GM12873 (cell line): Measurements from ENCODE around the gene TBC1D16.

Experiments used
- TF ChIP-seq, protein P1 (sequence below): IDR thresholded peaks from 2 replicates; pipeline ENCODE4 v1.5.1; 2012; ENCODE audit warnings: low read depth, mild to moderate bottlenecking, moderate library complexity, low read length, control low read depth; ENCODE audit not compliant: insufficient read depth; ENCODE audit errors: missing control alignments

Gene TBC1D16

GRCh38 chr17:79987935-79988184 is 47.8 kb downstream of the TBC1D16 start:
- TF ChIP-seq, protein P1, sequence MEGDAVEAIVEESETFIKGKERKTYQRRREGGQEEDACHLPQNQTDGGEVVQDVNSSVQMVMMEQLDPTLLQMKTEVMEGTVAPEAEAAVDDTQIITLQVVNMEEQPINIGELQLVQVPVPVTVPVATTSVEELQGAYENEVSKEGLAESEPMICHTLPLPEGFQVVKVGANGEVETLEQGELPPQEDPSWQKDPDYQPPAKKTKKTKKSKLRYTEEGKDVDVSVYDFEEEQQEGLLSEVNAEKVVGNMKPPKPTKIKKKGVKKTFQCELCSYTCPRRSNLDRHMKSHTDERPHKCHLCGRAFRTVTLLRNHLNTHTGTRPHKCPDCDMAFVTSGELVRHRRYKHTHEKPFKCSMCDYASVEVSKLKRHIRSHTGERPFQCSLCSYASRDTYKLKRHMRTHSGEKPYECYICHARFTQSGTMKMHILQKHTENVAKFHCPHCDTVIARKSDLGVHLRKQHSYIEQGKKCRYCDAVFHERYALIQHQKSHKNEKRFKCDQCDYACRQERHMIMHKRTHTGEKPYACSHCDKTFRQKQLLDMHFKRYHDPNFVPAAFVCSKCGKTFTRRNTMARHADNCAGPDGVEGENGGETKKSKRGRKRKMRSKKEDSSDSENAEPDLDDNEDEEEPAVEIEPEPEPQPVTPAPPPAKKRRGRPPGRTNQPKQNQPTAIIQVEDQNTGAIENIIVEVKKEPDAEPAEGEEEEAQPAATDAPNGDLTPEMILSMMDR = no peak

GRCh38 chr17:79987187-79987934 is 48.3 kb downstream of the TBC1D16 start:
- TF ChIP-seq, protein P1 = no peak

DNA sequence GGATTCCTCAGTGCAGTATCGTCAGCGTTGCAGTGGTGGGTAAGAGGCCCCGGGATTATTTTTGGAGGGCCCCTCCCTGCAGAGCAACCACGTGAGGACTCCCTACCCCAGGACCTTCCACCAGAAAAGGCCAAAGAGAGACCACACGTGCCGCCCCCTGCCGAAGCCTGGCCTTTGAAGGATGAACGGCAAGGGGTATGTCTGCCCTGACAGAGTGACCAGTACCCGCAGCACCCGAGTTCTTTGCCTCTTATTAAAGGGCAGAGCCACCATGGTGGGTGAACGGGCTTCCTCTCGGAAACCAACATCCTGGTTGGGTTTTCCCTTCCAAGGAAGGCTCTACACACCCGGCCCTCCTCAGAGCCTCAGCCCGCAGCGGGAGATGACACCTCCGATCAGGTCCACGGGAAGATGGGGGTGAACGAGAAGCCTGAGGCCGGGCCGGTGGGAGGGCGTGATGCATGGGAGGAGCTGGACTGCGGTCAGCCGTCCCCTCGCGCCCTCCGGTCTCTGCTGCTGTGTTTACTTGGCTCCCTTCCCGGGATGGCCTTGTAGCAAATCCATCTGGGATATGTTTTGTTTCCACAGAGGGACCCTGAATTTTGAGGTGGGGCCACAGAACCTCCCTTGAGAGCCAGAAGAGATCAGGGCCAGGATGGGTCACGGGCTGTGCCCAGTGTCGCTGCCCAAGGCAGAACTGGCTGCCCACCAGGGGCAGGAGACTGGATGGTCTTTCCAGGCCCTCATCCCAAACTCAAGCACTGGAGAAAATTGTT is 49.1 kb downstream of the TBC1D16 start:
- TF ChIP-seq, protein P1 = no peak

- TF ChIP-seq, protein P1 = no peak
Observed at GRCh38 chr17:79985943-79986391, 49.7 kb downstream of the TBC1D16 start.

DNA sequence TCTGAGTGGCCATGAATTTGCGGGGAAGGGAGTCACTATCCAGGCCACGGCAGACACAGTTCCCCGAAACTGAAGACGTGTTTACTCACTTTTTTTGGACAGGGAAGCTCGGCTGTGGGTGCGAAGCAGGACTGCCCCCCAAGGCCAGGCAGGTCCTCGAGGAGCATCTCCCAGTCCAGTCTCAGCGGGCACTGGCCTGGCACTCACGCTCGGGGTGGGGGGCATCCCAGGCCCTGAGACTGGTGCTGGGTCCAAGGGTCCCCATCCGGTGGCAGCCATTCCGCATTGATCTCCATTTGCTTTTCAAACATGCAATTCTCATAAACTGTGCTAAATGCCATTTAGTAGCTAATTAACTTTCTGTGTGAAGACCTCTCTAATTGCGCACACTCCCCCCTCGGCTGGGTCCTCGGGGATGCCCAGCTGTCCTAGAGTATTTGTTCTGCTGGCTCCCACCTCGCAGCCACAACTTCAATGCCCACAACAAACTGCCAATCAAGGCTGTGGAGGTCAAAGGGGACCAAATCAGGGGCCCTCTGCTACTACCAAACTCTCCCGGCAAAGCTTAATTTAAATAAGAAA is 50.2 kb downstream of the TBC1D16 start:
- TF ChIP-seq, protein P1 = no peak

- TF ChIP-seq, protein P1 = no peak
Observed at GRCh38 chr17:79984877-79985276, 50.8 kb downstream of the TBC1D16 start.
